GM12874 (cell line): Measurements from ENCODE around the gene BEGAIN.

Experiments used
- TF ChIP-seq, protein P1 (sequence below): IDR thresholded peaks from 2 replicates; pipeline ENCODE4 v1.5.1; 2011; ENCODE audit warnings: low read depth, mild to moderate bottlenecking, control low read depth, low read length, moderate library complexity; ENCODE audit not compliant: insufficient read depth

Gene BEGAIN

DNA sequence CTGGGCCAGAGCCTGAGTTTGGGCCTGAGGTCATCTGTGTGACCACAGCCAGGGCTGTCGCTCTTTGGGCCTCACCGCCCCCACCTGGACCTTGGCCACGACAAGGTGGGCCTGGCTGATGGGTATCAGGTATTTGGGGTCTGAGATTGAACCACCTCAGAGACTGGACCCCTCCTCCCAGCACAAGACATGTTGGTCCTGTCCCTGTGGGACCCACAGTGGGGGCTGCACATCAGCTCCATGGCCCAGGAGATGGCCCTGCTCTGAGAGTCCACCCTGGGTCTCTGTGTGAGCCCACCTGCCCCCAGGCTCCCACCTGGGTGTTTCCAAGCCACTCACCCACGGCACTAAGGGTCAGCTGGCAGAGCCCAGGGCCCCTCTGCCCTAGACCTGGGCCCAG is 20.6 kb downstream of the BEGAIN start:
- TF ChIP-seq, protein P1, sequence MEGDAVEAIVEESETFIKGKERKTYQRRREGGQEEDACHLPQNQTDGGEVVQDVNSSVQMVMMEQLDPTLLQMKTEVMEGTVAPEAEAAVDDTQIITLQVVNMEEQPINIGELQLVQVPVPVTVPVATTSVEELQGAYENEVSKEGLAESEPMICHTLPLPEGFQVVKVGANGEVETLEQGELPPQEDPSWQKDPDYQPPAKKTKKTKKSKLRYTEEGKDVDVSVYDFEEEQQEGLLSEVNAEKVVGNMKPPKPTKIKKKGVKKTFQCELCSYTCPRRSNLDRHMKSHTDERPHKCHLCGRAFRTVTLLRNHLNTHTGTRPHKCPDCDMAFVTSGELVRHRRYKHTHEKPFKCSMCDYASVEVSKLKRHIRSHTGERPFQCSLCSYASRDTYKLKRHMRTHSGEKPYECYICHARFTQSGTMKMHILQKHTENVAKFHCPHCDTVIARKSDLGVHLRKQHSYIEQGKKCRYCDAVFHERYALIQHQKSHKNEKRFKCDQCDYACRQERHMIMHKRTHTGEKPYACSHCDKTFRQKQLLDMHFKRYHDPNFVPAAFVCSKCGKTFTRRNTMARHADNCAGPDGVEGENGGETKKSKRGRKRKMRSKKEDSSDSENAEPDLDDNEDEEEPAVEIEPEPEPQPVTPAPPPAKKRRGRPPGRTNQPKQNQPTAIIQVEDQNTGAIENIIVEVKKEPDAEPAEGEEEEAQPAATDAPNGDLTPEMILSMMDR: no peak

DNA sequence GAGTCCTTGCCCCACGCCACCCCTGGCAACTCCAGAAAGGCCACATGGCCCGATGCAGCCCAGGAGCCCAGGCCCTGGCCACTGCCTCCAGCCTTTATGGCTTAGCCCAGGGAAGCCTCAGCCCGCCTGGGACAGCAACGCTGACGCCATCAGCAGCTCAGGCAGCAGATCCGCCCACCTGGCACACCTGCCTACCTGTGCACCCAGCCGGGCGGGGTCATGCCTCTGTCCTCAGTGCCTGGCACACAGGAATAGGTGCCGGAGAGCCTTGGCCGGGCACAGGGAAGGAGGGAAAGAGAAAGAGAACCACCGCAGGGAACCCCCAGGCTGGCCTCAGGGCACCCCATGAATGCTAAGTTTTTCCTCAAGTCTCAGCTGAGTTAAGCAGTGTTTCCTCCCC is 21.1 kb downstream of the BEGAIN start:
- TF ChIP-seq, protein P1: no peak

DNA sequence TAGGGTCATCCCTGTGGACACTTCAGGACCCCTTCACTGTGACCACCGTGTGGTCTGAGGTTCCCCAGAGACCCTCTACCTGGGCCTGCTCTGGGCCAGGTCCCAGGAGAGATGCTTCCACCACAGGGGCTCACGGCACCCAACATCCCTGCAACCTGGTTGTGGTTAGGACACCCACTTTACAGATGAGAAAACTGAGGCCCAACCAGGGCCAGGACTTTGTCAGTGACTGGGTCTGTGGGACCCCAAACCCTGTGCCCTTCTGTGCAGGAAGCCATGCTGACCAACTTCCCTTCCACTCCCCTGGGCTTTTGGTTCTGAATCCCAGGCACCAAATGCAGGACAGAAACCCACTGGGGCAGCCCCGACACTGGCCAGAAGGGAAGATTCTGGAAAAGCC is 21.6 kb downstream of the BEGAIN start:
- TF ChIP-seq, protein P1: no peak

DNA sequence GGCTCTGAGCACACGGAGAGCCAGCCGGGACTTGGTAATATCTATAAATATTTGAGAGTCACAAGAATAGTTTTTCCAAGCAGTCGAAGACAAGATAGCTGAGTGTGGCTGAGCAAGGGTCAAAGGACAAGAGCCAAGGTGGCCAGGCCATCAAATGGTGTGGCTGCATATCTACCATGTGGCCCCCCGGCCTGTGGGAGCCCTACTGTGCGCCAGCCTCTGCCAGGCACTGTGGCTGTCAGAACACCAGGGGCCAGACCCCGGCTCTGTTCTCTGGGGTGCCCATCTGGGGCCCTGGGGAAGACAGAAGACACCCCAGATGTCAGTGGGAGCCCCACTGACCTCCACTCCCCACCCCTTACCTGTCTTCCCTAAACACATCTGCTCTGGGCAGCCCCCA is 22.7 kb downstream of the BEGAIN start:
- TF ChIP-seq, protein P1: no peak

DNA sequence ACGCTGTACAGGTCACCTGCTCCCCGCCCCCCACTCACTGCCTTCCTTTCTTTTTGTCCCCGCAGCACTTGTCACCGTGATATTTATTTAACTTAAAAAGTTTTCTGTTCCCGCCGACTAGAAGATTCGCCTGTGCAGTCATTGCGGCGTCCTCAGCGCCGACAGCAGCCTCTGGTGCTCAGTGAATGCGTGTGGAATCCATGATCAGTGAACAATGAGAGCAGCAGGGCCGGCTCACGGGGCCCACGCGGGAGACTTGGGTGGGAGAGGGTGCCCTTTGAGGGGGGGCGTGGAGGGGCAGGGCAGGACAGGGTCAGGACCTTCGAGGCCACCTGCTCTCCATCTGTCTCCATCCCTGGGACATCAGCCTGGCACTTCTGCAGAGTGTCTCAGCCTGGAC is 24.5 kb downstream of the BEGAIN start:
- TF ChIP-seq, protein P1: no peak

DNA sequence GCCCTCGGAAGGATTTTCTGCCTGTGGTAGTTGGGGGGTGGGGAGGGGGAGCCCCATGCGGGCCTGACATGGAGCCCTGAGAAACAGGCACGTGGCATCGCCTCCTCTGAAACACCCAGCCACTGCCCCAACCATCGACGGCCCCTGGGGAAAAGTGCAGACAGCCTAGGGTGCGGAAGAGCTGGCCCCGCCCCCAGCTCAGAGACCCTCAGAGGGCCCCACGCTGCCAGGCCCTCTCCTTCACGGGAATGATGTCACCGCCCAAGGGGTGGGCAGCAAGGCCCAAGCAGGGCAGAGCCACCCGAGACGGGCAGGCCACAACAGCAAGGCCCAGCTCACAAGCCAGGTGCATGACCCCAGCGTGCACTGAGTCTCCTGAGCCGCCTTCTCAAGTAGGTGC is 26.2 kb downstream of the BEGAIN start:
- TF ChIP-seq, protein P1: no peak

DNA sequence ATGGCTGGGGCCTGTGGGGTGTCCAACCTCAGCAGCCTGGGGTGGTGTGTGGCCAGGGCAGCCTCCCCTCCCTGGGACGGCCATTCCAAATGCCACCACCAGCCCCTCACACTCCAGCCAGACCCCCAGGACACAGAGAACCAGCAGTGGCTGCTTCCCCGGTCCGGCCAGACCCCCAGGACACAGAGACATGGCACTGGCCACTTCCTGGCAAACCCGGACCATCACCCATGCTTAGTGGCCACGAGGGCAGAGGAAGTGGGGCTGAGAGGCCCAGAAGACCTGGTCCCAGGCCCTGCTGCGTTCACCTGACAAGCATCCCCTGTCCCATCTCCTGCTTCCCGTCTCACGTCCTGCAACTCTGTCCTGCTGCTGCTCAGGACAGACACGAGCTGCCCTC is 26.7 kb downstream of the BEGAIN start:
- TF ChIP-seq, protein P1: no peak

DNA sequence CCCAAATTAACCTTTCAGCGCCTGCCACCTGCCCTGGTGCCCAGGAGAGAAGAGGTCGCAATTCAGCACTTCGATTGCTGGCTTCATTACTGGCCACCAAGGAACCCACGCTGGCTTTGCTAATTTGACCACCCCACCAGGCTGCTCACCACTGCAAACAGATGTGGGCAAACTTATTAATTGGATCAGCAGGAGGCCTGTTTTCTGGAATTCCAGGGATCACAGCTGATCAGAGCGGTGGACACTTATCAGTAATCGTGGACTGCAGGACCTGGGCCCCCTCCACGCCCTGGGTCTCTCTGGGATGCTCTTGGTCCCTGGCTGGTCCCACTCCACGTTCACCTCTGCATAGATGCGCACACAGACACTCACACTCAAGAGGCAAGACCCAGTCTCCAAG is 27.8 kb downstream of the BEGAIN start:
- TF ChIP-seq, protein P1: no peak
